Smooth muscle cell (in vitro differentiated cells): ENCODE measurements around the gene ACSM6. TPM values are rescaled to one million over a fixed set of nuclear protein-coding genes. Genes with fewer than 3 reads are reported as not detected.
A peak's percentile ranks its signal among the peaks of the same experiment; 100 is the strongest.
"Not testable (repeated sequence)": the region's sequence is repeated elsewhere in the genome, so short reads cannot be mapped to it uniquely, and the experiment has no call there.

ENCODE experiments used
- DNase-seq: peaks from one replicate; lab custom pipeline; 2025; ENCODE audit not compliant: unreplicated experiment; lab: John Stamatoyannopoulos, UW
- H2AFZ ChIP-seq: fragments of 200-600 bp; sonication (generic); 2 replicates; pipeline ENCODE4 v1.6.0; 2016; ENCODE audit warnings: antibody characterized with exemption, low read depth, mild to moderate bottlenecking
- H3F3A ChIP-seq: fragments of 200-600 bp; sonication (generic); 2 replicates; pipeline ENCODE4 v1.6.0; 2017; ENCODE audit warnings: antibody characterized with exemption, low read depth
- H3K27ac ChIP-seq: fragments of 200-600 bp; sonication (generic); 2 replicates; pipeline ENCODE4 v1.5.1; 2016; ENCODE audit warnings: low read depth, mild to moderate bottlenecking
- H3K27me3 ChIP-seq: fragments of 200-600 bp; sonication (generic); 2 replicates; pipeline ENCODE4 v1.6.1; 2016; ENCODE audit warnings: low read depth, mild to moderate bottlenecking
- H3K36me3 ChIP-seq: fragments of 200-600 bp; sonication (generic); 2 replicates; pipeline ENCODE4 v1.5.1; 2016; ENCODE audit warnings: low read depth
- H3K4me1 ChIP-seq: fragments of 200-600 bp; sonication (generic); 2 replicates; pipeline ENCODE4 v1.5.1; 2016; ENCODE audit warnings: low read depth
- H3K4me2 ChIP-seq: fragments of 200-600 bp; sonication (generic); 2 replicates; pipeline ENCODE4 v1.6.0; 2016; ENCODE audit warnings: mild to moderate bottlenecking
- H3K4me3 ChIP-seq: fragments of 200-600 bp; sonication (generic); 2 replicates; pipeline ENCODE4 v1.5.1; 2016; ENCODE audit warnings: mild to moderate bottlenecking
- H3K79me2 ChIP-seq: fragments of 200-600 bp; sonication (generic); 2 replicates; pipeline ENCODE4 v1.6.0; 2016; ENCODE audit warnings: low read depth, mild to moderate bottlenecking
- H3K9ac ChIP-seq: fragments of 200-600 bp; sonication (generic); 2 replicates; pipeline ENCODE4 v1.6.0; 2016; ENCODE audit warnings: low read depth
- H3K9me3 ChIP-seq: fragments of 200-600 bp; sonication (generic); replicated peaks from 2 replicates; pipeline ENCODE4 v1.5.1; 2016; ENCODE audit warnings: low read depth
- H4K20me1 ChIP-seq: fragments of 200-600 bp; sonication (generic); 2 replicates; pipeline ENCODE4 v1.6.0; 2016; ENCODE audit warnings: low read depth
- WGBS: methylation state at CpG from one replicate; pipeline ENCODE4 v1.1.7; 2016; ENCODE audit warnings: low lambda C conversion rate; 5-methylcytosine and 5-hydroxymethylcytosine counted together
- polyA plus RNA-seq: library from polyadenylated mRNA; unstranded; fragments of >200 nt; fragmentation: Nextera tagmentation; extraction: Ambion mirVana; gene quantifications from 2 replicates; pipeline ENCODE4 v1.2.1, GENCODE V29; 2016
- total RNA-seq: library from RNA; depleted of rRNA; stranded (reverse); fragments of >200 nt; gene quantifications from 2 replicates; pipeline ENCODE4 v1.2.3, GENCODE V29; 2014
- TF ChIP-seq, protein P1 (sequence below): fragments of 200-600 bp; sonication (generic); IDR thresholded peaks from 2 replicates; pipeline ENCODE4 v1.5.1; 2017; ENCODE audit warnings: borderline replicate concordance, mild to moderate bottlenecking, antibody characterized with exemption; ENCODE audit not compliant: insufficient read depth, poor library complexity, severe bottlenecking

Gene ACSM6
- total and polyA plus RNA-seq, 2 experiments from 2014 or later = not detected

DNA sequence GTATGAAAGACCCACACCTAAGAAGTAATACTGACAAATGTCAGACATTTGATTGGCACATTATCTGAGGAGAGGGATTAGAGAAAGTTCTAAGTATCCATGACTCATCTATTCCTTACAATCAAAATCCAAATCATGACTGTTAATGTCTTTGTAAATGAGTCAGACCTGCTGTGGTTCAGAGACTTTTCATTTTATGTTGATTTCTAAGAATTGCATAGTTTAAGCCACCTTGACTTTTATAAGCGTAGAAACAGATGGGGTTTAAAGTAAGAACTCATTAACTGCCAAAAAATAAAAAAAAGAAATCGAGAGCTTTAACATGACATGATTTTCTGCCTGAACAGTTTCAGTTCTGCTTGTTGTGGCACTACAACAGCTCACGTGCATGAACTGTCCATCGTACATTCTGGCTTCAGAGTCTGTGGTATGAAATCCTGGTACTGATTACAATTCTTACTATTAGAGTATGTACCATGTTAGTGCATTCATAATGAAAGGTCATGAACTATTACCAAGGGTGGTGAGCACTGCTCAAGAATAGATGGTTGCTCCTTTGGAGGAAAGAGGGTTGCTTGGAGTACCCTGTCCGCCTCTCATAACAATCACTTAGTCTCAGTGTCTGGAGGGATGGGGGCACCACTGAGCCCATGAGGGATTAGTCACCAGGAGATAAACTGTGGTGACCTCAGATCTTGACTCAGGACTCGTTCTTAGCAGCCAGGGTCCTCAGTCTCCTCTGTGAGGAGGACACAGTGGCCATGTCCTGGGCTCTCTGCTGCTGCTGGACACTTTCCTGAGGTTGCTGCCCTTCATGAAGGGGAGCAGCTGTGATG is 42.2 kb downstream of the ACSM6 start:
- Histone ChIP-seq H3K4me1 (no peaks in the 10 kb centered on the region), H4K20me1 (peaks cover 36% of the 10 kb centered on the region), H3K4me2 (peak overlapping the region; percentile 44), H3K27me3 (no peaks in the 10 kb centered on the region), H3K9ac (peak overlapping the region; percentile 17), H3K79me2 (peaks cover 9% of the 10 kb centered on the region), H3K9me3 (no peaks in the 10 kb centered on the region), H3K4me3 (no peak overlapping the region), H3K36me3 (no peaks in the 10 kb centered on the region), H3F3A (peaks cover 21% of the 10 kb centered on the region), H3K27ac (peak overlapping the region; percentile 73), H2AFZ (no peak overlapping the region)
- TF ChIP-seq, protein P1, sequence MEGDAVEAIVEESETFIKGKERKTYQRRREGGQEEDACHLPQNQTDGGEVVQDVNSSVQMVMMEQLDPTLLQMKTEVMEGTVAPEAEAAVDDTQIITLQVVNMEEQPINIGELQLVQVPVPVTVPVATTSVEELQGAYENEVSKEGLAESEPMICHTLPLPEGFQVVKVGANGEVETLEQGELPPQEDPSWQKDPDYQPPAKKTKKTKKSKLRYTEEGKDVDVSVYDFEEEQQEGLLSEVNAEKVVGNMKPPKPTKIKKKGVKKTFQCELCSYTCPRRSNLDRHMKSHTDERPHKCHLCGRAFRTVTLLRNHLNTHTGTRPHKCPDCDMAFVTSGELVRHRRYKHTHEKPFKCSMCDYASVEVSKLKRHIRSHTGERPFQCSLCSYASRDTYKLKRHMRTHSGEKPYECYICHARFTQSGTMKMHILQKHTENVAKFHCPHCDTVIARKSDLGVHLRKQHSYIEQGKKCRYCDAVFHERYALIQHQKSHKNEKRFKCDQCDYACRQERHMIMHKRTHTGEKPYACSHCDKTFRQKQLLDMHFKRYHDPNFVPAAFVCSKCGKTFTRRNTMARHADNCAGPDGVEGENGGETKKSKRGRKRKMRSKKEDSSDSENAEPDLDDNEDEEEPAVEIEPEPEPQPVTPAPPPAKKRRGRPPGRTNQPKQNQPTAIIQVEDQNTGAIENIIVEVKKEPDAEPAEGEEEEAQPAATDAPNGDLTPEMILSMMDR = no peak
- 54% methylated on average over 6 of the region's 6 CpGs for WGBS
- no peak for DNase-seq

DNA sequence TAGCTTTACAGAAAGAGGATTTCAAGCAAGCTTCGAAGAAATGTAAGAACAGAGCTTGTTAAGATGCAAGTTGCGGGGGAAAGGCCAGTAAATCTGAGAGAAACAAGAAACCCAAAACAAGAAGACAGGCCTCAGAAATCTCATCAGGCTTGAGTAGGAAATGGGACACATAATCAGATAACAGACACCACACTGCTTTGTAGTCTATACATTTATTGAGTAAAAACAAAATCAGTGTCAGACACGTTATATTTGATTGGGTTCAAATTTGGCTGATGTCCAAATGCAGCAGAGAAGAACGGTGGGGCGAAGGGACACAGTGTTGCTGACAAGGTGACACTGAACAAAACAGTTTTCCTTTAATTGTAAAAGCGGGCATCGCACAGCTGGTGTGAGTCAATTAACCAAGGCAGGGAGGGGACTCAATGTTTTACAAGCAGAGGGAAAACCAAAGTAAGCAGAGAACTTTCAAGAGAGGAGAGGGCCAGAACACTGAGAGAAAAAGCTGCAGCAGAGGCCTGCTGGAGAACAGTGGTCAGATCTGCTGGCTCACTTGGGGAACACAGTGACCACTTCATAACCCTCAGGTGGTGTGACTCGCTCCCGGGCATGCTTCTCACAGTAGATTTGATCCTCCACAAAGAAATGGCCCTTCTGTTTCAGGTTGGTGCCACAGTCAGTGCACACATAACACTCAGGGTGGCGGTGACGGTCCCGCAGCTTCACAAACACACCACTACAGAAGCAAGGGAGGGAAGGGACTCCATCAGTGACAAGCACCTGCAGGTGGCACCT is 43.5 kb downstream of the ACSM6 start:
- no peaks in the 10 kb centered on the region for H3K9me3 ChIP-seq
- H2AFZ ChIP-seq = no peak overlapping the region
- no peaks in the 10 kb centered on the region for H3K36me3 ChIP-seq
- H3K9ac ChIP-seq = no peak overlapping the region
- peaks cover 21% of the 10 kb centered on the region for H3F3A ChIP-seq
- H3K4me3 ChIP-seq = no peak overlapping the region
- no peaks in the 10 kb centered on the region for H3K4me1 ChIP-seq
- DNase-seq = no peak
- peaks cover 18% of the 10 kb centered on the region for H3K79me2 ChIP-seq
- WGBS = 73% methylated on average over 12 of the region's 12 CpGs
- no peak overlapping the region for H3K4me2 ChIP-seq
- TF ChIP-seq, protein P1 = no peak
- peak overlapping the region; percentile 73 for H3K27ac ChIP-seq
- H3K27me3 ChIP-seq = no peaks in the 10 kb centered on the region
- peaks cover 48% of the 10 kb centered on the region for H4K20me1 ChIP-seq

DNA sequence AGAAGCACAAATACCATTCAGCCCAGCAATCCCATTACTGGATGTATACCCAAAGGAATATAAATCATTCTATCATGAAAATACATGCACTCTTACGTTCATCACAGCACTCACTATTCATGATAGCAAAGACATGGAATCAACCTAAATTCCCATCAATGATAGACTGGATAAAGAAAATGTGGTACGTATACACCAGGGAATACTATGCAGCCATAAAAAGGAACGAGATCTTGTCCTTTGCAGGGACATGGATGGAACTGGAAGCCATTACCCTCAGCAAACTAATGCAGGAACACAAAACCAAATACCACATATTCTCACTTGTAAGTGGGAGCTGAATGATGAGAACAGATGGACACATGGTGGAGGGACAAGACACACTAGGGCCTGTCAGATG is 46.1 kb downstream of the ACSM6 start:
- peaks cover 57% of the 10 kb centered on the region for H4K20me1 ChIP-seq
- H3K27ac ChIP-seq, H3K9me3 ChIP-seq, H3K4me1 ChIP-seq, H3K27me3 ChIP-seq, H3K4me3 ChIP-seq, H3K4me2 ChIP-seq, DNase-seq, H3K9ac ChIP-seq, H2AFZ ChIP-seq, H3K36me3 ChIP-seq: not testable (repeated sequence)
- WGBS = 95% methylated on average over 3 of the region's 3 CpGs
- peaks cover 17% of the 10 kb centered on the region for H3F3A ChIP-seq
- peaks cover 18% of the 10 kb centered on the region for H3K79me2 ChIP-seq

DNA sequence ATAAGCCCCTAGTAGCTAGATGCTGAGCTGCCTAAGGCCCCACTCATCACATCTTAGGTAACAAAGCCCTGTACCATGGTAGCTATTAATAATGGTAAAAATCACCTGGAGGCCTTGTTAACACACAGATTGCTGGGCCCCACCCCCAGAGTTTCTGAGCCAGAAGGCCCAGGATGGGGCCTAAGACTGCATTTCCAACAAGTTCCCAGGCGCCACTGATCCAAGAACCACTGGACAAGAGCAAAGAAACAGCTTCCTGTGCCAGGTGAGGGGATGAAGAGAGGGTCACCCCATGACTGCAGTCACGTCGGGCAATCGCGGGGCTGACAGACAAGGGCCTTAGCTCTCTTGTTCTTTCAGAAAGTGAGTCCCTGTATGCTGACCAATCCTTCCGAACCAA is 46.8 kb downstream of the ACSM6 start:
- 89% methylated on average over 6 of the region's 6 CpGs for WGBS
- Histone ChIP-seq H3K4me1 (no peaks in the 10 kb centered on the region), H2AFZ (no peak overlapping the region), H3K4me3 (no peak overlapping the region), H3K27ac (no peak overlapping the region), H3K4me2 (no peak overlapping the region), H3K9ac (no peak overlapping the region), H3K27me3 (no peaks in the 10 kb centered on the region), H3K79me2 (peaks cover 18% of the 10 kb centered on the region), H3K9me3 (no peaks in the 10 kb centered on the region), H4K20me1 (peaks cover 57% of the 10 kb centered on the region), H3K36me3 (no peaks in the 10 kb centered on the region), H3F3A (peaks cover 10% of the 10 kb centered on the region)
- no peak for DNase-seq
- TF ChIP-seq, protein P1 = no peak
